A549 (cell line): ENCODE results near the gene DEPDC5. TPM values are rescaled to one million over a fixed set of nuclear protein-coding genes. Genes with fewer than 3 reads are reported as not detected.

Source experiments
- ATAC-seq, 2 experiments: fragments of 200-7000 bp in 1 of 2; fragments of >200 bp in 1 of 2; cut with Nextera tagmentation in 1 of 2; cut with Tn5 transposase in 1 of 2; 3 replicates each; pipeline versions ENCODE4 v1.8.0 to v1.9.1; 2018 to 2020; ENCODE audit warnings: mild to moderate bottlenecking in 1 of 2, moderate library complexity in 1 of 2
- CTCF ChIA-PET: fragments of 300-600 bp; sonication (Branson Sonifier 250); formaldehyde crosslinking; extraction: SDS; loops from one replicate; lab custom pipeline; 2021; ENCODE audit warnings: antibody characterized with exemption, inconsistent platforms; lab: Yijun Ruan, JAX
- POLR2A ChIA-PET: fragments of 350-600 bp; formaldehyde crosslinking; extraction: SDS; loops from one replicate; lab custom pipeline; 2021; ENCODE audit warnings: antibody characterized with exemption, inconsistent platforms; lab: Yijun Ruan, JAX
- DNase-seq, 2 experiments: peaks; one replicate each; pipeline versions ENCODE4 v3.0.0 to v3.0.0-alpha.2; 2011 to 2016; ENCODE audit warnings: low read depth in 1 of 2, low spot score in 1 of 2
- FAIRE-seq: peaks from 2 replicates; lab custom pipeline; 2011; peaks lifted over from hg19 to GRCh38; lab: Jason Lieb, UNC
- H3K27ac ChIP-seq, 2 experiments: fragments of >200 bp; sonication (Bioruptor Twin); formaldehyde crosslinking; 3 replicates each; pipeline ENCODE4 v1.5.1; 2016 to 2017
- H3K4me1 ChIP-seq: fragments of >200 bp; sonication (Bioruptor Twin); formaldehyde crosslinking; 3 replicates; pipeline ENCODE4 v1.6.1; 2016
- H3K4me2 ChIP-seq: fragments of >200 bp; sonication (Bioruptor Twin); formaldehyde crosslinking; 3 replicates; pipeline ENCODE4 v1.6.1; 2016
- H3K4me3 ChIP-seq: fragments of >200 bp; sonication (Bioruptor Twin); formaldehyde crosslinking; 3 replicates; pipeline ENCODE4 v1.5.1; 2016
- H3K9me3 ChIP-seq: fragments of >200 bp; sonication (Bioruptor Twin); formaldehyde crosslinking; 3 replicates; pipeline ENCODE4 v1.6.1; 2016
- CHD4 ChIP-seq: fragments of 200-600 bp; sonication (generic); IDR thresholded peaks from 2 replicates; pipeline ENCODE4 v1.6.1; 2016; ENCODE audit warnings: antibody characterized with exemption, mild to moderate bottlenecking, borderline replicate concordance
- CTCF ChIP-seq: fragments of >200 bp; sonication (Bioruptor Twin); formaldehyde crosslinking; IDR thresholded peaks from 3 replicates; pipeline ENCODE4 v1.5.1; 2016
- EHF ChIP-seq: fragments of 250-450 bp; sonication (Bioruptor Pico); IDR thresholded peaks from 2 replicates; pipeline ENCODE4 v1.5.0; 2020; ENCODE audit warnings: mild to moderate bottlenecking
- FOSL2 ChIP-seq, 2 experiments: fragments of 450-650 bp in 1 of 2; fragments of >200 bp in 1 of 2; sonication (Bioruptor Twin) in 1 of 2; formaldehyde crosslinking; IDR thresholded peaks; 2 replicates each; pipeline versions ENCODE4 v1.5.0 to v1.6.1; 2016 to 2020; ENCODE audit warnings: mild to moderate bottlenecking in 1 of 2, moderate library complexity in 1 of 2
- HOXB13 ChIP-seq: fragments of 250-450 bp; sonication (Bioruptor Pico); IDR thresholded peaks from 2 replicates; pipeline ENCODE4 v1.5.0; 2020; ENCODE audit warnings: low read depth, mild to moderate bottlenecking, moderate library complexity
- JUNB ChIP-seq: fragments of >200 bp; sonication (Bioruptor Twin); formaldehyde crosslinking; IDR thresholded peaks from 2 replicates; pipeline ENCODE4 v1.6.1; 2016
- MAFK ChIP-seq: fragments of 450-650 bp; IDR thresholded peaks from 2 replicates; pipeline ENCODE4 v1.6.1; 2014; ENCODE audit not compliant: partially characterized antibody
- MYC ChIP-seq: IDR thresholded peaks from 2 replicates; pipeline ENCODE4 v1.6.1; 2012; ENCODE audit warnings: mild to moderate bottlenecking, inconsistent platforms, low read length, improper control_type of control experiment, borderline replicate concordance
- POLR2AphosphoS2 ChIP-seq: conservative IDR thresholded peaks from 2 replicates; pipeline ENCODE4 v1.6.1; 2012; ENCODE audit warnings: low read length, improper control_type of control experiment, inconsistent platforms
- RARB ChIP-seq: fragments of 250-450 bp; sonication (Bioruptor Pico); IDR thresholded peaks from 2 replicates; pipeline ENCODE4 v1.8.0; 2021; ENCODE audit warnings: mild to moderate bottlenecking, moderate library complexity
- RCOR1 ChIP-seq: fragments of 150-350 bp; IDR thresholded peaks from 2 replicates; pipeline ENCODE4 v1.6.1; 2014; ENCODE audit warnings: antibody characterized with exemption, low read length, low read depth
- RNF2 ChIP-seq: fragments of 200-600 bp; sonication (generic); IDR thresholded peaks from 2 replicates; pipeline ENCODE4 v1.6.1; 2016; ENCODE audit warnings: low read depth, mild to moderate bottlenecking, antibody characterized with exemption, moderate library complexity, borderline replicate concordance
- SMC3 ChIP-seq: fragments of >200 bp; sonication (Bioruptor Twin); formaldehyde crosslinking; IDR thresholded peaks from 3 replicates; pipeline ENCODE4 v1.6.1; 2018; ENCODE audit warnings: inconsistent platforms
- SREBF2 ChIP-seq: fragments of 450-650 bp; IDR thresholded peaks from 2 replicates; pipeline ENCODE4 v1.6.1; 2014; ENCODE audit warnings: mild to moderate bottlenecking, moderate library complexity
- WGBS: methylation state at CpG from one replicate; pipeline ENCODE4 v1.1.6; 2017; ENCODE audit errors: missing lambda C conversion rate; 5-methylcytosine and 5-hydroxymethylcytosine counted together
- polyA plus RNA-seq, 4 experiments: library from polyadenylated mRNA; depleted of rRNA in 3 of 4; stranded (reverse); fragments of >200 nt; fragmentation: RNase III in 1 of 4; extraction: RNeasy Plus Mini Kit Qiagen cat#74134 plus additional on column Dnase treatment in 1 of 4; gene quantifications; 2 replicates in 3 of 4; 3 replicates in 1 of 4; pipeline ENCODE4 v1.2.3, GENCODE V29; 2011 to 2017
- TF ChIP-seq, protein P1 (sequence below): fragments of 250-450 bp; sonication (Bioruptor Pico); IDR thresholded peaks from 2 replicates; pipeline ENCODE4 v1.5.0; 2021; ENCODE audit warnings: mild to moderate bottlenecking, moderate library complexity, borderline replicate concordance
- TF ChIP-seq, protein P2 (sequence below): fragments of >200 bp; sonication (Bioruptor Twin); formaldehyde crosslinking; IDR thresholded peaks from 3 replicates; pipeline ENCODE4 v1.6.1; 2016

Gene DEPDC5
- polyA plus RNA-seq, 2 of the 4 experiments (the other 2 are of a cell fraction): 4.4 to 10.1 TPM

GRCh38 chr22:31719850-31720471, 33.9 kb upstream of the DEPDC5 start:
- Histone ChIP-seq H3K4me1 (no peaks in the 10 kb centered on the region), H3K9me3 (no peaks in the 10 kb centered on the region), H3K27ac (no peak overlapping the region), H3K4me3 (no peak overlapping the region), H3K4me2 (no peak overlapping the region)
- ChIA-PET POLR2A (no interaction called here), CTCF (interaction anchor here (0.8 to 1.3 kb wide), 2 partner anchors 231 to 250 kb away, joined by 3 read pairs; no protein-coding TSS in a partner anchor)
- FAIRE-seq (no peak), DNase-seq (no peak), ATAC-seq (no peak)
- WGBS: 85% methylated on average over 7 of the region's 7 CpGs
- TF ChIP-seq MAFK (peak; percentile 46), RARB (CRISPR knock-in tag) (no peak)

DNA sequence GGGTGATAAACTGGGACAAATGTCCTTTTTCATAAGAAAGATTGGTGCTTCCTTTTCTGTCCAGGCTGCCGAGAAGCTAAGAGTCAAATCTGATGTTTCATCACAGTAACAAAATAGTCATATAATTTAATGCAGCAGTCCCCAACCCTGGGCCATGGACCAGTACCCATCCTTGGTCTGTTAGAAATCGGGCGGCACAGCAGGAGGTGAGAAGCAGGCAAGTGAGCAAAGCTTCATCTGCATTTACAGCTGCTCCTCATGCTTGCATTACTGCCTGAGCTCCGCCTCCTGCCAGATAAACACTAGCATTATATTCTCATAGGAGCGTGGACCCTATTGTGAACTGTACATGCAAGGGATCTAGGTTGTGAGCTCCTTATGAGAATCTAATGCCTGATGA, 30.1 kb upstream of the DEPDC5 start:
- no peak for ATAC-seq
- ChIA-PET POLR2A (no interaction called here), CTCF (no interaction called here)
- no peak for DNase-seq
- Histone ChIP-seq H3K4me1 (no peaks in the 10 kb centered on the region), H3K27ac (no peak overlapping the region), H3K4me3 (no peak overlapping the region), H3K4me2 (no peak overlapping the region), H3K9me3 (no peaks in the 10 kb centered on the region)
- 90% methylated on average over 5 of the region's 5 CpGs for WGBS
- FAIRE-seq: no peak
- TF ChIP-seq FOSL2 (IDR thresholded peaks at IDR 0.05) (no peak), FOSL2 (CRISPR knock-in tag; IDR thresholded peaks at IDR 0.05) (no peak), JUNB (no peak), MYC (no peak), CTCF (no peak), SREBF2 (no peak), RNF2 (no peak), HOXB13 (no peak), CHD4 (no peak), SMC3 (no peak), EHF (CRISPR knock-in tag) (no peak), RCOR1 (no peak)
- TF ChIP-seq, protein P1, sequence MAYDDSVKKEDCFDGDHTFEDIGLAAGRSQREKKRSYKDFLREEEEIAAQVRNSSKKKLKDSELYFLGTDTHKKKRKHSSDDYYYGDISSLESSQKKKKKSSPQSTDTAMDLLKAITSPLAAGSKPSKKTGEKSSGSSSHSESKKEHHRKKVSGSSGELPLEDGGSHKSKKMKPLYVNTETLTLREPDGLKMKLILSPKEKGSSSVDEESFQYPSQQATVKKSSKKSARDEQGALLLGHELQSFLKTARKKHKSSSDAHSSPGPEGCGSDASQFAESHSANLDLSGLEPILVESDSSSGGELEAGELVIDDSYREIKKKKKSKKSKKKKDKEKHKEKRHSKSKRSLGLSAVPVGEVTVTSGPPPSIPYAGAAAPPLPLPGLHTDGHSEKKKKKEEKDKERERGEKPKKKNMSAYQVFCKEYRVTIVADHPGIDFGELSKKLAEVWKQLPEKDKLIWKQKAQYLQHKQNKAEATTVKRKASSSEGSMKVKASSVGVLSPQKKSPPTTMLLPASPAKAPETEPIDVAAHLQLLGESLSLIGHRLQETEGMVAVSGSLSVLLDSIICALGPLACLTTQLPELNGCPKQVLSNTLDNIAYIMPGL (CRISPR knock-in tag): no peak
- TF ChIP-seq, protein P2, sequence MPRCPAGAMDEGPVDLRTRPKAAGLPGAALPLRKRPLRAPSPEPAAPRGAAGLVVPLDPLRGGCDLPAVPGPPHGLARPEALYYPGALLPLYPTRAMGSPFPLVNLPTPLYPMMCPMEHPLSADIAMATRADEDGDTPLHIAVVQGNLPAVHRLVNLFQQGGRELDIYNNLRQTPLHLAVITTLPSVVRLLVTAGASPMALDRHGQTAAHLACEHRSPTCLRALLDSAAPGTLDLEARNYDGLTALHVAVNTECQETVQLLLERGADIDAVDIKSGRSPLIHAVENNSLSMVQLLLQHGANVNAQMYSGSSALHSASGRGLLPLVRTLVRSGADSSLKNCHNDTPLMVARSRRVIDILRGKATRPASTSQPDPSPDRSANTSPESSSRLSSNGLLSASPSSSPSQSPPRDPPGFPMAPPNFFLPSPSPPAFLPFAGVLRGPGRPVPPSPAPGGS: no peak

DNA sequence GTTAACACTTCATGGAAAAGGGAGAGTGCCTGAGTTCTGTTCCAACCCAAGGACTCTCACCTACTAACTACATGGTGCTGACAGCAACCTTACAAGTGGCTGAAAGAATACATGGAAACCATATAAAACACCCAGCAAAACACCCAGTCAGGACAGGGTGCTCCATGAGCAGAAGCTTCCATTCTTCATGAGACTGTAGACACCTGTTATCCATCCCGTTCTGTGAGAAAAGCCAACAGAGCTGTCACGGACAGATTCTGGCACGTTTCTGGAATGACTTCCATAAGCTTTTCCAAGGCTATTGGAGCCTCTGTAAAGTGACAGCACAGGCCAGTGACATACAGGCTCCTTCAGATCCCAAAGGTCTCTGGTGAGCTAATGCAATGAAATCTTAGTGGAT, 27.1 kb upstream of the DEPDC5 start:
- FAIRE-seq: no peak
- H3K27ac ChIP-seq: no peak overlapping the region

More for the DNA sequence above, 27.1 kb upstream of the DEPDC5 start:
- WGBS: 96% methylated on average over 3 of the region's 3 CpGs
- ChIA-PET CTCF (no interaction called here), POLR2A (no interaction called here)
- ATAC-seq: no peak
- no peaks in the 10 kb centered on the region for H3K4me1 ChIP-seq
- no peak for DNase-seq
- H3K9me3 ChIP-seq: no peaks in the 10 kb centered on the region
- no peak for TF ChIP-seq POLR2AphosphoS2
- no peak overlapping the region for H3K4me3 ChIP-seq
- no peak overlapping the region for H3K4me2 ChIP-seq
